Measurements from ENCODE around the gene CNST.
"Not testable (repeated sequence)": the region's sequence is repeated elsewhere in the genome, so short reads cannot be mapped to it uniquely, and the experiment has no call there.

The CNST gene

GRCh38 chr1:246629976-246630375, 63.7 kb downstream of the CNST start:
- FAIRE-seq = no peak

GRCh38 chr1:246631426-246631825, 65.2 kb downstream of the CNST start:
- no peak for FAIRE-seq

GRCh38 chr1:246632281-246633168, 66.3 kb downstream of the CNST start:
- FAIRE-seq = no peak

GRCh38 chr1:246634659-246635058, 68.4 kb downstream of the CNST start:
- FAIRE-seq = not testable (repeated sequence)

GRCh38 chr1:246638941-246639655, 72.8 kb downstream of the CNST start:
- FAIRE-seq = no peak

GRCh38 chr1:246639732-246640131, 73.5 kb downstream of the CNST start:
- FAIRE-seq = no peak

GRCh38 chr1:246640747-246641146, 74.5 kb downstream of the CNST start:
- no peak for FAIRE-seq

GRCh38 chr1:246641394-246641793, 75.1 kb downstream of the CNST start:
- FAIRE-seq = no peak

- FAIRE-seq = no peak
Measured at GRCh38 chr1:246642719-246643118, 76.5 kb downstream of the CNST start.

- FAIRE-seq = no peak
Measured at GRCh38 chr1:246647113-246647512, 80.9 kb downstream of the CNST start.

- no peak for FAIRE-seq
Measured at GRCh38 chr1:246647513-246647912, 81.3 kb downstream of the CNST start.

- FAIRE-seq = no peak
Measured at GRCh38 chr1:246651012-246651695, 84.9 kb downstream of the CNST start.

GRCh38 chr1:246658567-246658966, 92.3 kb downstream of the CNST start:
- no peak for FAIRE-seq

- FAIRE-seq = no peak
Measured at GRCh38 chr1:246659594-246660140, 93.4 kb downstream of the CNST start.

GRCh38 chr1:246661451-246661850, 95.2 kb downstream of the CNST start:
- FAIRE-seq = no peak

- no peak for FAIRE-seq
Measured at GRCh38 chr1:246667773-246668172, 101.5 kb downstream of the CNST start.

GRCh38 chr1:246669659-246670058, 103.4 kb downstream of the CNST start:
- no peak for FAIRE-seq

- FAIRE-seq = no peak
Measured at GRCh38 chr1:246674049-246674448, 107.8 kb downstream of the CNST start.

- FAIRE-seq = no peak
Measured at GRCh38 chr1:246677842-246678241, 111.6 kb downstream of the CNST start.

- no peak for FAIRE-seq
Measured at GRCh38 chr1:246678816-246679793, 112.8 kb downstream of the CNST start.

- no peak for FAIRE-seq
Measured at GRCh38 chr1:246679794-246680177, 113.5 kb downstream of the CNST start.

GRCh38 chr1:246680190-246680589, 113.9 kb downstream of the CNST start:
- FAIRE-seq = no peak
